ENCODE results near the gene MYDGF. TPM values are rescaled to one million over a fixed set of nuclear protein-coding genes. Genes with fewer than 3 reads are reported as not detected.
A peak's percentile ranks its signal among the peaks of the same experiment; 100 is the strongest.

MYDGF gene
- total RNA-seq, 1 experiment from 2014 or later = 188 TPM

DNA sequence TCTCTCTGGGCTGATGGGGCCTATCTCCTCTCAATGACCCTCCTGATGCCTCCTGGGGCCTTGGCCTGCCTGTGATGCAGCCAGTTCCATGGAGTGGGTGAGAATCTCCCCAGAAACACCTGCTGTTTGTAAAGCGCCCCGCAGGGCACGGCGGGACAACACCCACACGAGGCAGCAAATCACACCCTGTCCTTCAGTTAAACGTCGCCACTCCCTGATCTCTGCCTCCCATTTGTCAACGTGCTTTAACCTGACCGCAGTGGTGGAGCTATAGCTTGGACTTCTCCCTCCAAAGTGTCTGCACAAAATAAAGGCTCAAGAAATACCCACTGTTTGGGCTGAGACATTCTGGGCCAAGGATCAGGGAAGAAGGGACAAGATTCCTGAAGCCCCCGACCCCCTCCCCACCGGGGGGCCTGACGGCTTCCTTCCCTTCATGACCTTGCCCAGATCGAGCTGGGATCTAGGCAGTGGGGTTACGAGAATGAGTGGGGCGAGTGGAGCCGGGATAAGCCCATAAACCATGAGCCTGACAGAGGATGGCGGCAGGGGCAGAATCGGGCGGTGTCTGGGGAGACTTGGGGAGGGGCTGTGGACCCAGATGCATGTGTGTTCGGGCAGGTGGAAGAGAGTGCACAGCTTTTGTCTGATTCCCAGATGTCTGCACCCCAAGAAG is 8.0 kb downstream of the MYDGF start:
- Mint-ChIP-seq H3K36me3 (ENCODE audit: insufficient read depth, unreplicated experiment) (peaks cover 73% of the 10 kb centered on the region), H3K4me1 (ENCODE audit: insufficient read depth, unreplicated experiment) (no peaks in the 10 kb centered on the region), H3K27me3 (ENCODE audit: insufficient read depth, unreplicated experiment) (no peaks in the 10 kb centered on the region), H3K9me3 (ENCODE audit: unreplicated experiment) (no peaks in the 10 kb centered on the region), H3K4me3 (ENCODE audit: unreplicated experiment) (no peak overlapping the region), H3K27ac (ENCODE audit: low read depth, unreplicated experiment) (no peak overlapping the region)
- ChIA-PET CTCF (interaction anchor here (0.8 kb wide), 1 partner anchor 26 kb away, joined by 3 read pairs; no protein-coding TSS in a partner anchor), POLR2A (interaction anchor here (1.0 kb wide), 1 partner anchor 10 kb away, joined by 3 read pairs; no protein-coding TSS in a partner anchor)
- BruUV-seq (replicated peaks) = no TSS peak
- TF ChIP-seq CTCF (IDR thresholded peaks at IDR 0.05; ENCODE audit: unreplicated experiment) = no peak
- intact Hi-C loops (cut with micrococcal nuclease) = no loop called here
- no peak for DNase-seq (ENCODE audit: unreplicated experiment)

- H3K36me3 Mint-ChIP-seq (ENCODE audit: insufficient read depth, unreplicated experiment) = peaks cover 70% of the 10 kb centered on the region
- POLR2A ChIA-PET = no interaction called here
- H3K27ac Mint-ChIP-seq (ENCODE audit: low read depth, unreplicated experiment) = peak overlapping the region; percentile 59
- intact Hi-C loops (cut with micrococcal nuclease) = no loop called here
- H3K4me3 Mint-ChIP-seq (ENCODE audit: unreplicated experiment) = no peak overlapping the region
- BruUV-seq (replicated peaks) = no TSS peak
- no peak for TF ChIP-seq CTCF (IDR thresholded peaks at IDR 0.05; ENCODE audit: unreplicated experiment)
- DNase-seq (ENCODE audit: unreplicated experiment) = no peak
- CTCF ChIA-PET = no interaction called here
- H3K27me3 Mint-ChIP-seq (ENCODE audit: insufficient read depth, unreplicated experiment) = no peaks in the 10 kb centered on the region
- no peaks in the 10 kb centered on the region for H3K4me1 Mint-ChIP-seq (ENCODE audit: insufficient read depth, unreplicated experiment)
- no peaks in the 10 kb centered on the region for H3K9me3 Mint-ChIP-seq (ENCODE audit: unreplicated experiment)
These were observed 9.1 kb downstream of the MYDGF start for GRCh38 chr19:4660993-4661392.

GRCh38 chr19:4660181-4660791 is 9.9 kb downstream of the MYDGF start:
- no TSS peak for BruUV-seq (replicated peaks)
- H3K4me3 Mint-ChIP-seq (ENCODE audit: unreplicated experiment) = no peak overlapping the region
- peak; percentile 48 for DNase-seq (ENCODE audit: unreplicated experiment)
- H3K27me3 Mint-ChIP-seq (ENCODE audit: insufficient read depth, unreplicated experiment) = no peaks in the 10 kb centered on the region
- no peak for TF ChIP-seq CTCF (IDR thresholded peaks at IDR 0.05; ENCODE audit: unreplicated experiment)
- CTCF ChIA-PET = interaction anchor here (0.5 to 1.3 kb wide), 3 partner anchors 24 to 1055 kb away, joined by 3 to 4 read pairs (median 3); no protein-coding TSS in a partner anchor
- H3K4me1 Mint-ChIP-seq (ENCODE audit: insufficient read depth, unreplicated experiment) = no peaks in the 10 kb centered on the region
- H3K36me3 Mint-ChIP-seq (ENCODE audit: insufficient read depth, unreplicated experiment) = peaks cover 63% of the 10 kb centered on the region
- H3K9me3 Mint-ChIP-seq (ENCODE audit: unreplicated experiment) = no peaks in the 10 kb centered on the region
- intact Hi-C loops (cut with micrococcal nuclease) = no loop called here
- POLR2A ChIA-PET = no interaction called here
- H3K27ac Mint-ChIP-seq (ENCODE audit: low read depth, unreplicated experiment) = no peak overlapping the region

GRCh38 chr19:4657835-4658234 is 12.3 kb downstream of the MYDGF start:
- CTCF ChIA-PET = interaction anchor here (0.6 kb wide), 1 partner anchor 12 kb away, joined by 4 read pairs; no protein-coding TSS in a partner anchor
- Mint-ChIP-seq H3K4me3 (ENCODE audit: unreplicated experiment) (no peak overlapping the region), H3K27ac (ENCODE audit: low read depth, unreplicated experiment) (no peak overlapping the region), H3K36me3 (ENCODE audit: insufficient read depth, unreplicated experiment) (peaks cover 52% of the 10 kb centered on the region), H3K4me1 (ENCODE audit: insufficient read depth, unreplicated experiment) (no peaks in the 10 kb centered on the region), H3K9me3 (ENCODE audit: unreplicated experiment) (no peaks in the 10 kb centered on the region), H3K27me3 (ENCODE audit: insufficient read depth, unreplicated experiment) (no peaks in the 10 kb centered on the region)
- BruUV-seq (replicated peaks) = no TSS peak
- DNase-seq (ENCODE audit: unreplicated experiment) = no peak
- POLR2A ChIA-PET = no interaction called here
- intact Hi-C loops (cut with micrococcal nuclease) = no loop called here
- TF ChIP-seq CTCF (IDR thresholded peaks at IDR 0.05; ENCODE audit: unreplicated experiment) = no peak
